Measurements from ENCODE around the gene MAZ.

GRCh38 chr16:29811896-29812665 is 5.8 kb downstream of the MAZ start, which contains the start of gene PRRT2:
- TF ChIP-seq POLR2AphosphoS5 (IDR thresholded peaks at IDR 0.05) (no peak), CTCF (IDR thresholded peaks at IDR 0.05) (no peak), POLR2A (IDR thresholded peaks at IDR 0.05) (no peak), EP300 (IDR thresholded peaks at IDR 0.05) (no peak)

Data from suprapubic skin (tissue), 4 donors.